Type B pancreatic cell (in vitro differentiated cells): ENCODE measurements around the gene SHKBP1. TPM values are rescaled to one million over a fixed set of nuclear protein-coding genes. Genes with fewer than 3 reads are reported as not detected.
A peak's percentile ranks its signal among the peaks of the same experiment; 100 is the strongest.

Source experiments
- DNase-seq: peaks from one replicate; pipeline ENCODE4 v3.0.0; 2021; ENCODE audit warnings: mixed read lengths; ENCODE audit not compliant: unreplicated experiment; ENCODE audit errors: extremely low spot score
- H3K27ac Mint-ChIP-seq: 2 replicates; pipeline ENCODE4 v1.8.0; 2021; ENCODE audit warnings: mild to moderate bottlenecking, mixed read lengths
- H3K27me3 Mint-ChIP-seq: 2 replicates; pipeline ENCODE4 v1.8.0; 2021; ENCODE audit warnings: mixed read lengths
- H3K36me3 Mint-ChIP-seq: 2 replicates; pipeline ENCODE4 v1.8.0; 2021; ENCODE audit warnings: mixed read lengths
- H3K4me1 Mint-ChIP-seq: one replicate; pipeline ENCODE4 v1.8.0; 2021; ENCODE audit warnings: mixed read lengths; ENCODE audit not compliant: unreplicated experiment
- H3K4me3 Mint-ChIP-seq: 2 replicates; pipeline ENCODE4 v1.8.0; 2021; ENCODE audit warnings: mild to moderate bottlenecking, mixed read lengths
- H3K9me3 Mint-ChIP-seq: 2 replicates; pipeline ENCODE4 v1.8.0; 2021; ENCODE audit warnings: mixed read lengths
- total RNA-seq: library from RNA; stranded (reverse); gene quantifications from 2 replicates; pipeline ENCODE4 v1.2.1, GENCODE V29; 2021; ENCODE audit warnings: low replicate concordance
- TF ChIP-seq, protein P1 (sequence below): fragments of 200-600 bp; sonication (generic); conservative IDR thresholded peaks from 2 replicates; pipeline ENCODE4 v1.5.0; 2021; ENCODE audit warnings: antibody characterized with exemption, mild to moderate bottlenecking

The SHKBP1 gene
- total RNA-seq, 1 donor from 2014 or later = 54.6 TPM

GRCh38 chr19:40567750-40568494 lies 8.8 kb upstream of the SHKBP1 start:
- DNase-seq = no peak
- Mint-ChIP-seq H3K4me1 (peaks cover 10% of the 10 kb centered on the region), H3K4me3 (no peak overlapping the region), H3K27me3 (peaks cover 72% of the 10 kb centered on the region), H3K9me3 (peaks cover 6% of the 10 kb centered on the region), H3K36me3 (peaks cover 4% of the 10 kb centered on the region), H3K27ac (no peak overlapping the region)
- TF ChIP-seq, protein P1, sequence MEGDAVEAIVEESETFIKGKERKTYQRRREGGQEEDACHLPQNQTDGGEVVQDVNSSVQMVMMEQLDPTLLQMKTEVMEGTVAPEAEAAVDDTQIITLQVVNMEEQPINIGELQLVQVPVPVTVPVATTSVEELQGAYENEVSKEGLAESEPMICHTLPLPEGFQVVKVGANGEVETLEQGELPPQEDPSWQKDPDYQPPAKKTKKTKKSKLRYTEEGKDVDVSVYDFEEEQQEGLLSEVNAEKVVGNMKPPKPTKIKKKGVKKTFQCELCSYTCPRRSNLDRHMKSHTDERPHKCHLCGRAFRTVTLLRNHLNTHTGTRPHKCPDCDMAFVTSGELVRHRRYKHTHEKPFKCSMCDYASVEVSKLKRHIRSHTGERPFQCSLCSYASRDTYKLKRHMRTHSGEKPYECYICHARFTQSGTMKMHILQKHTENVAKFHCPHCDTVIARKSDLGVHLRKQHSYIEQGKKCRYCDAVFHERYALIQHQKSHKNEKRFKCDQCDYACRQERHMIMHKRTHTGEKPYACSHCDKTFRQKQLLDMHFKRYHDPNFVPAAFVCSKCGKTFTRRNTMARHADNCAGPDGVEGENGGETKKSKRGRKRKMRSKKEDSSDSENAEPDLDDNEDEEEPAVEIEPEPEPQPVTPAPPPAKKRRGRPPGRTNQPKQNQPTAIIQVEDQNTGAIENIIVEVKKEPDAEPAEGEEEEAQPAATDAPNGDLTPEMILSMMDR = no peak

DNA sequence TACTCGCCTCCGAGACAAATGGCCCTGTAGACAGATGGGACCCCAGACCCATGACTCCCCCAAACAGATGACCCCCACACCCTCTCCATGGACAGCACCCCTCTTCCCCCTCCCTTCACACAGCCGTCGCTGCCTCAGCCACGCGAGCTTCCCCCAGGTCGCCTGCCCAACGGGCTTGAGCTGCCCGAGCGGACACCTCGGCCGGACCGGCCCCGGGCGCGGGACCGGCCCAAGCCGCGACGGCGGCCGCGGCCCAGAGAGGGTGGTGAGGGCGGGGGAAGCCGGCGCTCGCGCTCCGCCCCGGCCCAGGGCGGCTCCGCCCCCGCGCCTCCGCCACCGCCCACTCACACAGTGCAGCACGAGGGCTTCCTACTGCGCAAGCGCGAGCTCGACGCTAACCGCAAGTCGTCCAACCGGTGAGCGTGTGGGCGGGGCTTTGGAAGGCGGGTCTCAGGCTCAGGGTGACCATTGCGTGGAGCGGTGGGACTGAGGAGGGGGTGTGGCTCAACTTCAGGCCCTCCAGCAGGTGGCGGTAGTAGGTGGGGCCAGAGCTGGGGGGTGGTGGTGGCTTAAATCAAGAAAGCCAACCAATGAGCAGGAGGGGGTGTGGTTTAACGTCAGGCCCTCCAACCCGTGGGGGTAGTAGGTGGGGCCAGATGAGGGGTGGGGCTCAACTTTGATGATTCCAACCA lies 6.2 kb upstream of the SHKBP1 start:
- peaks cover 4% of the 10 kb centered on the region for H3K36me3 Mint-ChIP-seq
- H3K27me3 Mint-ChIP-seq = peaks cover 51% of the 10 kb centered on the region
- peak; percentile 96 for DNase-seq
- H3K4me3 Mint-ChIP-seq = peak overlapping the region; percentile 85
- peaks cover 10% of the 10 kb centered on the region for H3K4me1 Mint-ChIP-seq
- peak overlapping the region; percentile 74 for H3K27ac Mint-ChIP-seq
- TF ChIP-seq, protein P1 = no peak
- peaks cover 6% of the 10 kb centered on the region for H3K9me3 Mint-ChIP-seq

- no peak for DNase-seq
- peak overlapping the region; percentile 60 for H3K27ac Mint-ChIP-seq
- peaks cover 4% of the 10 kb centered on the region for H3K36me3 Mint-ChIP-seq
- peaks cover 6% of the 10 kb centered on the region for H3K9me3 Mint-ChIP-seq
- H3K27me3 Mint-ChIP-seq = peaks cover 46% of the 10 kb centered on the region
- peaks cover 10% of the 10 kb centered on the region for H3K4me1 Mint-ChIP-seq
- TF ChIP-seq, protein P1 = no peak
- peak overlapping the region; percentile 78 for H3K4me3 Mint-ChIP-seq
Observed at GRCh38 chr19:40571005-40571318, 5.7 kb upstream of the SHKBP1 start.

DNA sequence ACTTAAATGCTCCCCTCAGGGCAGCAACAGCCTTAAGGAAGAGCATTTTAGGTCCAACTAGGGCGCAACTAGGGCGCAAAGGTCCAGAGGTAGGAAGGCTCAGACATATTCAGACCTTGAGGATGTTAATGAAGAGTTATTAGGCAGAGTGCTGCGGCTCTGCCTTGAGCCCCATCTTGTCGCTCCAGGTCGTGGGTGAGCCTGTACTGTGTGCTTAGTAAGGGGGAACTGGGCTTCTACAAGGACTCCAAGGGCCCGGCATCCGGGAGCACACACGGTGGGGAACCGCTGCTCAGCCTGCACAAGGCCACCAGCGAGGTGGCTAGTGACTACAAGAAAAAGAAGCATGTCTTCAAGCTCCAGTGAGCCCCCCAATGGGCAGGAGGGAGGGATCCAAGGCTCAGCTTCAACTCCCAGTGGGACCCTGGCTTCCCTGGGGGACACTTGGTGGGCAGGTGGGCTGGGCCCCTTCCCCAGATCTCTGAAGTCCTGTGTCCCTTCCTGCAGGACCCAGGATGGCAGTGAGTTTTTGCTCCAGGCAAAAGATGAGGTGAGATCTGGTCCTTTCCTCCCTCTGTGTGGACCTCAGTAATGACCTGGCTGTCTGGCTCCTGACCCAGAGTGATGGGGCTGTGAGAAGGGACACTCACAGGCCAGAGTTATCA lies 4.7 kb upstream of the SHKBP1 start:
- no peak for DNase-seq
- TF ChIP-seq, protein P1 = no peak
- peaks cover 6% of the 10 kb centered on the region for H3K9me3 Mint-ChIP-seq
- H3K27me3 Mint-ChIP-seq = peaks cover 37% of the 10 kb centered on the region
- peaks cover 4% of the 10 kb centered on the region for H3K36me3 Mint-ChIP-seq
- no peak overlapping the region for H3K4me3 Mint-ChIP-seq
- H3K27ac Mint-ChIP-seq = no peak overlapping the region
- peaks cover 10% of the 10 kb centered on the region for H3K4me1 Mint-ChIP-seq

- Mint-ChIP-seq H3K27me3 (peaks cover 6% of the 10 kb centered on the region), H3K4me1 (peaks cover 6% of the 10 kb centered on the region), H3K4me3 (peak overlapping the region; percentile 79), H3K27ac (peak overlapping the region; percentile 14), H3K9me3 (peaks cover 6% of the 10 kb centered on the region), H3K36me3 (peaks cover 4% of the 10 kb centered on the region)
- no peak for DNase-seq
- TF ChIP-seq, protein P1 = no peak
Observed at GRCh38 chr19:40575326-40575725, 1.3 kb upstream of the SHKBP1 start.
